ENCODE results near the gene DAB2IP. TPM values are rescaled to one million over a fixed set of nuclear protein-coding genes. Genes with fewer than 3 reads are reported as not detected.

DAB2IP gene
- 10 to 100 TPM; 15.1 to 21.6 (median 19.0) TPM for total RNA-seq
- long read RNA-seq, partial matches to known transcripts: 0 of 1 reads
- long read RNA-seq, other reads (novel, unspliced or antisense): 1 of 1 reads

GRCh38 chr9:121651295-121652020 is at the start of gene DAB2IP:
Gene DAB2IP, plus strand, starts transcription at chr9:121651634. Its CDS starts 142 bp downstream, at chr9:121651776.
- no peaks in the 10 kb centered on the region for H3K9me3 ChIP-seq
- 0% methylated on average over 1 of the region's 79 CpGs for WGBS (ENCODE audit: insufficient coverage, low coverage, low lambda C conversion rate, missing lambda C conversion rate)
- H3K4me3 ChIP-seq: peak within 1 kb of the TSS; percentile 45 to 61 (median 58)
- DNase-seq (peak; percentile 67 to 81 (median 77)), ATAC-seq (peak; percentile 78 to 86 (median 84))
- peak within 1 kb of the TSS; percentile 13 to 64 (median 29) for H3K27ac ChIP-seq
- TF ChIP-seq POLR2A (IDR thresholded peaks at IDR 0.05) (peak; percentile 53), CTCF (IDR thresholded peaks at IDR 0.05) (no peak)
- H3K27me3 ChIP-seq: no peaks in the 10 kb centered on the region
- no peaks in the 10 kb centered on the region for H3K36me3 ChIP-seq
- intact Hi-C loops (cut with DNase I): no loop called here
- peaks cover 0 to 32% (median 13%) of the 10 kb centered on the region in 4 donors for H3K4me1 ChIP-seq

- 92% methylated on average over 2 of the region's 7 CpGs for WGBS (ENCODE audit: insufficient coverage, low coverage, low lambda C conversion rate, missing lambda C conversion rate)
- Histone ChIP-seq H3K27me3 (no peaks in the 10 kb centered on the region), H3K9me3 (no peaks in the 10 kb centered on the region), H3K4me1 (peaks cover 0 to 46% (median 14%) of the 10 kb centered on the region in 4 donors), H3K27ac (no peak overlapping the region), H3K36me3 (no peaks in the 10 kb centered on the region), H3K4me3 (no peak overlapping the region)
- no peak for TF ChIP-seq CTCF (IDR thresholded peaks at IDR 0.05)
- no peak for TF ChIP-seq POLR2A (IDR thresholded peaks at IDR 0.05)
- ATAC-seq (no peak), DNase-seq (no peak)
- intact Hi-C loops (cut with DNase I): no loop called here
These were observed 48.4 kb upstream of the DAB2IP start for GRCh38 chr9:121603028-121603427.

- no peak for TF ChIP-seq CTCF (IDR thresholded peaks at IDR 0.05)
- no peak for TF ChIP-seq POLR2A (IDR thresholded peaks at IDR 0.05)
- Histone ChIP-seq H3K4me1 (peaks cover 0 to 46% (median 12%) of the 10 kb centered on the region in 4 donors), H3K4me3 (no peak overlapping the region), H3K9me3 (no peaks in the 10 kb centered on the region), H3K36me3 (no peaks in the 10 kb centered on the region), H3K27me3 (no peaks in the 10 kb centered on the region), H3K27ac (peak overlapping the region in 1 of 3 donors; percentile 43)
- WGBS (ENCODE audit: insufficient coverage, low coverage, low lambda C conversion rate, missing lambda C conversion rate): 0% methylated on average over 2 of the region's 4 CpGs
- ATAC-seq: peak; percentile 26 to 55 (median 44)
- DNase-seq: peak in 1 of 3 donors; percentile 56
- intact Hi-C loops (cut with DNase I): no loop called here
These were observed 47.2 kb upstream of the DAB2IP start for GRCh38 chr9:121604242-121604641.

- intact Hi-C loops (cut with DNase I): no loop called here
- Histone ChIP-seq H3K9me3 (no peaks in the 10 kb centered on the region), H3K36me3 (no peaks in the 10 kb centered on the region), H3K4me3 (no peak overlapping the region), H3K27ac (peak overlapping the region in 1 of 3 donors; percentile 43), H3K27me3 (no peaks in the 10 kb centered on the region), H3K4me1 (peaks cover 0 to 50% (median 14%) of the 10 kb centered on the region in 4 donors)
- no peak for DNase-seq
- no peak for ATAC-seq
- 85% methylated on average over 8 of the region's 8 CpGs for WGBS (ENCODE audit: insufficient coverage, low coverage, low lambda C conversion rate, missing lambda C conversion rate)
- TF ChIP-seq POLR2A (IDR thresholded peaks at IDR 0.05): no peak
- no peak for TF ChIP-seq CTCF (IDR thresholded peaks at IDR 0.05)
These were observed 46.8 kb upstream of the DAB2IP start for GRCh38 chr9:121604654-121605053.
